Measurements from ENCODE around the gene FTL.

Gene FTL

GRCh38 chr19:48966541-48967345 is 1.6 kb downstream of the FTL start:
- DNase-seq = no peak

- no peak for DNase-seq
Measured at GRCh38 chr19:48967346-48968178, 2.5 kb downstream of the FTL start.

- DNase-seq = no peak
Measured at GRCh38 chr19:48968179-48968661, 3.1 kb downstream of the FTL start.

- no peak for DNase-seq
Measured at GRCh38 chr19:48968813-48969218, 3.7 kb downstream of the FTL start.

GRCh38 chr19:48969276-48970138 is 4.4 kb downstream of the FTL start:
- no peak for DNase-seq

GRCh38 chr19:48970139-48970766 is 5.1 kb downstream of the FTL start:
- no peak for DNase-seq

GRCh38 chr19:48970923-48971395 is 5.8 kb downstream of the FTL start:
- DNase-seq = no peak

- no peak for DNase-seq
Measured at GRCh38 chr19:48975947-48976847, 11.1 kb downstream of the FTL start.

GRCh38 chr19:48977061-48977460 is 12.0 kb downstream of the FTL start:
- no peak for DNase-seq

- DNase-seq = no peak
Measured at GRCh38 chr19:48982280-48982679, 17.2 kb downstream of the FTL start.

- DNase-seq = no peak
Measured at GRCh38 chr19:48985711-48986110, 20.6 kb downstream of the FTL start.

GRCh38 chr19:48986211-48986610 is 21.1 kb downstream of the FTL start:
- no peak for DNase-seq

- no peak for DNase-seq
Measured at GRCh38 chr19:48987323-48987722, 22.2 kb downstream of the FTL start.

- no peak for DNase-seq
Measured at GRCh38 chr19:48988286-48988685, 23.2 kb downstream of the FTL start.

- DNase-seq = no peak
Measured at GRCh38 chr19:48988860-48989259, 23.8 kb downstream of the FTL start.

- no peak for DNase-seq
Measured at GRCh38 chr19:48989701-48990291, 24.7 kb downstream of the FTL start.

- no peak for DNase-seq
Measured at GRCh38 chr19:48990400-48990799, 25.3 kb downstream of the FTL start.

- DNase-seq = no peak
Measured at GRCh38 chr19:48991011-48991609, 26.0 kb downstream of the FTL start.

GRCh38 chr19:48991873-48992580 is 26.9 kb downstream of the FTL start:
- DNase-seq = no peak
